ENCODE results near the gene FOLR2.

Gene FOLR2

DNA sequence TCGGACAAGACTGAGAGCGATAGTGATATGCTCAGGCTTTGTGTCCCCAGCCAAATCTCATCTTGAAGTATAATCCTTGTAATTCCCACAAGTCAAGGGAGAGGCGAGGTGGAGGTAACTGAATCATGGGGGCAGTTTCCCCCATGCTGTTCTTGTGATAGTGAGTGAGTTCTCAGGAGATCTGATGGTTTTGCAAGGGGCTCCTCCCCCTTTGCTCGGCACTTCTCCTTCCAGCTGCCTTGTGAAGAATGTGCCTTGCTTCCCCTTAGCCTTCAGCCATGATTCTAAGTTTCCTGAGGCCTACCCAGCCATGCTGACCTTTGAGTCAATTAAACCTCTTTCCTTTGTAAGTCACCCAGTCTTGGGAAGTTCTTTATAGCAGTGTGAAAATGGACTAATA is 7.5 kb upstream of the FOLR2 start:
- no peak overlapping the region for H3K4me3 ChIP-seq (ENCODE audit: low read length)
- DNase-seq (ENCODE audit: low read depth), result no peak
- H3K9me3 ChIP-seq (ENCODE audit: control insufficient read depth, low read length), result peaks cover 14% of the 10 kb centered on the region
- H3K4me1 ChIP-seq (ENCODE audit: control insufficient read depth, insufficient read depth, low read length), result no peaks in the 10 kb centered on the region
- no peak overlapping the region for H3K9ac ChIP-seq (ENCODE audit: low read length)
- no peaks in the 10 kb centered on the region for H3K36me3 ChIP-seq (ENCODE audit: control insufficient read depth, insufficient read depth, low read length, severe bottlenecking)
- no peaks in the 10 kb centered on the region for H3K27me3 ChIP-seq (replicated peaks; ENCODE audit: control insufficient read depth, insufficient read depth, low read length)

DNA sequence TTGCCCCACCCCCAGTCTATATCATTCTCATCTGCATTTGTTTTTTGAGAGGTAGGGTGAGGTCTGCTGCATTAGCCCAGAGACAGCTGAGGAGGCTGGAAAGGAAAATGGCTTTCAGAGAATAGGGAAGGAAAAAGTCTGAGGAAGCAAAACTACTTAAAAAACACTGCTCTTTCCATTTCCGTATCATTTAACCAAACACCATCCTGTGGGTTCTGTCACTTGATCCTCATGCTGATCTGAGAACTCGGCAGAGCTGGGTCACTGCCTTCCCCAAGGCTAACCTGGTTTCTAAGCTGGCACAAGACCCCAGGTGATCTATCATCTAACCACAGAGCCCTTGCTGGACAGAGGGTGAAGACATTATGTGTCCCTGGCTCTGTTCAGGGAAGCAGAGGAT is 1.2 kb downstream of the FOLR2 start:
- DNase-seq (ENCODE audit: low read depth), result no peak
- no peak overlapping the region for H3K4me3 ChIP-seq (ENCODE audit: low read length)
- H3K4me1 ChIP-seq (ENCODE audit: control insufficient read depth, insufficient read depth, low read length), result peaks cover 9% of the 10 kb centered on the region
- no peak overlapping the region for H3K9ac ChIP-seq (ENCODE audit: low read length)
- H3K27me3 ChIP-seq (replicated peaks; ENCODE audit: control insufficient read depth, insufficient read depth, low read length), result peaks cover 11% of the 10 kb centered on the region
- no peaks in the 10 kb centered on the region for H3K9me3 ChIP-seq (ENCODE audit: control insufficient read depth, low read length)
- no peaks in the 10 kb centered on the region for H3K36me3 ChIP-seq (ENCODE audit: control insufficient read depth, insufficient read depth, low read length, severe bottlenecking)

DNA sequence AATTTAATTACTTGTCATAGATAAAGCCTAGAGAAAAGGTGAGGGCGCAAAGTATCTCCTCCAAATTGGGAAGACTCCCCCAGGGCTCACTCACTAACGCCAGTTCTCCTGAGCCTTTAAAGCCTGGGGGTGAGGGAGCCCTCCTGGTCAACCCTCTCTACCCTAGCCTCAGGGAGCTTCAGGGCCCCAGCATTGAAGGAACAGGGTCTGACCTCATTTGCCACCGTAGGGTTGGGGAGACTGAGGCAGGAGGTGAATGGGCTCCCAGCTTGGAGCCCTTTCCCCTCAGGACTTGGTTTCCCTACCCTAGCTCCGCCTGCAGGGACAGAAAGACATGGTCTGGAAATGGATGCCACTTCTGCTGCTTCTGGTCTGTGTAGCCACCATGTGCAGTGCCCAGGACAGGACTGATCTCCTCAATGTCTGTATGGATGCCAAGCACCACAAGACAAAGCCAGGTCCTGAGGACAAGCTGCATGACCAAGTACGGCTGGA is 1.7 kb downstream of the FOLR2 start:
- Histone ChIP-seq H3K4me1 (ENCODE audit: control insufficient read depth, insufficient read depth, low read length) (peaks cover 10% of the 10 kb centered on the region), H3K4me3 (ENCODE audit: low read length) (no peak overlapping the region), H3K9me3 (ENCODE audit: control insufficient read depth, low read length) (no peaks in the 10 kb centered on the region), H3K9ac (ENCODE audit: low read length) (no peak overlapping the region), H3K36me3 (ENCODE audit: control insufficient read depth, insufficient read depth, low read length, severe bottlenecking) (no peaks in the 10 kb centered on the region), H3K27me3 (replicated peaks; ENCODE audit: control insufficient read depth, insufficient read depth, low read length) (peaks cover 11% of the 10 kb centered on the region)
- no peak for DNase-seq (ENCODE audit: low read depth)

DNA sequence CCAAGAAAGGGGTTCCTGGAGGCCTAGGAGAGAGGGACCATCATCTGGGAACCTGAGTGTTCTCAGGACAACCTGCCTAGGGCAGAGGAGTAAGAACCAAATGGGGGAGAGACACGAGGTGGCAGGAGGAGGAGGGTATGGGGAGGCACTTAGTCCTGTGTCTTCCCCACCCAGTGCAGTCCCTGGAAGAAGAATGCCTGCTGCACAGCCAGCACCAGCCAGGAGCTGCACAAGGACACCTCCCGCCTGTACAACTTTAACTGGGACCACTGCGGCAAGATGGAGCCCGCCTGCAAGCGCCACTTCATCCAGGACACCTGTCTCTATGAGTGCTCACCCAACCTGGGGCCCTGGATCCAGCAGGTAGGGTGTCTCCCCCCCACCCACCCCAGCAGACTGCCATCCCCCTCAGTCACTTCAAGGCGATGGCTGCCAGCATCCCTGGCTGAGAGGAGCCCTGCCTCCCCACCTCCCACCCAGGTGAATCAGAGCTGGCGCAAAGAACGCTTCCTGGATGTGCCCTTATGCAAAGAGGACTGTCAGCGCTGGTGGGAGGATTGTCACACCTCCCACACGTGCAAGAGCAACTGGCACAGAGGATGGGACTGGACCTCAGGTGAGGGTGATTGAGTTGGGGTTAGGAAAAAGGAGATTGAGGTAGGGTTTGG is 4.2 kb downstream of the FOLR2 start:
- Histone ChIP-seq H3K27me3 (replicated peaks; ENCODE audit: control insufficient read depth, insufficient read depth, low read length) (peaks cover 11% of the 10 kb centered on the region), H3K36me3 (ENCODE audit: control insufficient read depth, insufficient read depth, low read length, severe bottlenecking) (no peaks in the 10 kb centered on the region), H3K4me3 (ENCODE audit: low read length) (no peak overlapping the region), H3K4me1 (ENCODE audit: control insufficient read depth, insufficient read depth, low read length) (peaks cover 17% of the 10 kb centered on the region), H3K9me3 (ENCODE audit: control insufficient read depth, low read length) (no peaks in the 10 kb centered on the region), H3K9ac (ENCODE audit: low read length) (no peak overlapping the region)
- DNase-seq (ENCODE audit: low read depth), result no peak

DNA sequence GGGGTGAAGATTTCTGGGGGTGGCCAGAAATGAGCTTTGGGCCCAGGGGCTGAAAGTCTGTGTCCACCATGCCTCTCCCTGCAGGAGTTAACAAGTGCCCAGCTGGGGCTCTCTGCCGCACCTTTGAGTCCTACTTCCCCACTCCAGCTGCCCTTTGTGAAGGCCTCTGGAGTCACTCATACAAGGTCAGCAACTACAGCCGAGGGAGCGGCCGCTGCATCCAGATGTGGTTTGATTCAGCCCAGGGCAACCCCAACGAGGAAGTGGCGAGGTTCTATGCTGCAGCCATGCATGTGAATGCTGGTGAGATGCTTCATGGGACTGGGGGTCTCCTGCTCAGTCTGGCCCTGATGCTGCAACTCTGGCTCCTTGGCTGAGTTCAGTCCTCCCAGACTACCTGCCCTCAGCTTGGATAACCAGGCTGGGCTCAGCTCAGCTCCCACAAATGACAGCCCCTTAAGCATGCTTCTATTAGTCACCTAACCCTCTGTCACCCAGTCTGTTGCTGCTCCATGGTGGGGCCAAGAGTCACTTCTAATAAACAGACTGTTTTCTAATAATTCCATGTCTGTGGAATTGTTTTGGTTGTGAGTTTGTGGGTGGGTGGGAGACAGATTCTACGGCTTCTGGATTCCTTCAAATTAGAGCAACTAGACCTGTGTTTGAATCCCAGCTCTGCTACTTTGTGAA is 4.9 kb downstream of the FOLR2 start:
- Histone ChIP-seq H3K4me1 (ENCODE audit: control insufficient read depth, insufficient read depth, low read length) (peaks cover 18% of the 10 kb centered on the region), H3K4me3 (ENCODE audit: low read length) (no peak overlapping the region), H3K9ac (ENCODE audit: low read length) (no peak overlapping the region), H3K27me3 (replicated peaks; ENCODE audit: control insufficient read depth, insufficient read depth, low read length) (peaks cover 11% of the 10 kb centered on the region), H3K9me3 (ENCODE audit: control insufficient read depth, low read length) (no peaks in the 10 kb centered on the region), H3K36me3 (ENCODE audit: control insufficient read depth, insufficient read depth, low read length, severe bottlenecking) (peaks cover under 1% of the 10 kb centered on the region)
- DNase-seq (ENCODE audit: low read depth), result no peak

DNA sequence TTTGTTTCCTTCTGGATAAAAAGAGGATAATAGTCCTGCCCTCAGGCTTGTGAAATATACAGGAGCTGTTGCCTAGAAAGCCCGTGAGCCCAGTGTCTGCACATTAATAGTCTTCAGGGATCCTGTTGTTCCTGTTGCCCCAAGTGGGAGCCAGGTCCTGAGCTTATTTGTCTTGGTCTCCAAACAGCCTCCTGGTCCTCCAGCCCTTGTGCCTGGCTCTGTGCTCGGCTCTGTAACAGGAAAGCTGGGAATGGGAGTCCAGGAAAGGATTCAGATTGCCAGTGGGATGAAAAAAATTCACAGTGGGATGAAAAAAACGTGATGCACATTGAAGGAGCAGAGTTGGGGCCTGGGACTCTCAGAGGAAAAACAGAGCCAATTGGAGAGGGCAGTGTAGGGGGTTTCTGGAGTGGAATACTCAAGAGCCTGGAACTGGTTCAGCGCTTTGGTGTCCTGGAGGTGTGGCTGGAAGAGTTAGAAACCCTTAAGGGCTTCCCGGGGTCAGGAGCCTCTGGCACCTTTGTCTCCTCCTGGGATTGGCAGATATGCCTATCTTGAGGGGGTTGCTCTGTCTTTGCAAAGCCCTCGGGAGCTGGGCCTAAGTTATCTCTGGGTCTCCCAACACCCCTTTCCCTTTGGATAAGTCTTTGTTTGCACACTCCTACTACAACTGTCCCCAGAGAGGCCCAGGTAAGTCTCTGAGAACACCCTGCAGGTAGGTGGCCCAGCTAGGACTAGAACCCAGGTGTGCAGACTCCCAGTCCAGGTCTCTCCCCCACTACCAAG is 5.7 kb downstream of the FOLR2 start:
- Histone ChIP-seq H3K4me1 (ENCODE audit: control insufficient read depth, insufficient read depth, low read length) (peaks cover 18% of the 10 kb centered on the region), H3K9me3 (ENCODE audit: control insufficient read depth, low read length) (no peaks in the 10 kb centered on the region), H3K36me3 (ENCODE audit: control insufficient read depth, insufficient read depth, low read length, severe bottlenecking) (peaks cover 7% of the 10 kb centered on the region), H3K4me3 (ENCODE audit: low read length) (peak overlapping the region; percentile 89), H3K9ac (ENCODE audit: low read length) (peak overlapping the region; percentile 94), H3K27me3 (replicated peaks; ENCODE audit: control insufficient read depth, insufficient read depth, low read length) (peaks cover 9% of the 10 kb centered on the region)
- DNase-seq (ENCODE audit: low read depth), result no peak

DNA sequence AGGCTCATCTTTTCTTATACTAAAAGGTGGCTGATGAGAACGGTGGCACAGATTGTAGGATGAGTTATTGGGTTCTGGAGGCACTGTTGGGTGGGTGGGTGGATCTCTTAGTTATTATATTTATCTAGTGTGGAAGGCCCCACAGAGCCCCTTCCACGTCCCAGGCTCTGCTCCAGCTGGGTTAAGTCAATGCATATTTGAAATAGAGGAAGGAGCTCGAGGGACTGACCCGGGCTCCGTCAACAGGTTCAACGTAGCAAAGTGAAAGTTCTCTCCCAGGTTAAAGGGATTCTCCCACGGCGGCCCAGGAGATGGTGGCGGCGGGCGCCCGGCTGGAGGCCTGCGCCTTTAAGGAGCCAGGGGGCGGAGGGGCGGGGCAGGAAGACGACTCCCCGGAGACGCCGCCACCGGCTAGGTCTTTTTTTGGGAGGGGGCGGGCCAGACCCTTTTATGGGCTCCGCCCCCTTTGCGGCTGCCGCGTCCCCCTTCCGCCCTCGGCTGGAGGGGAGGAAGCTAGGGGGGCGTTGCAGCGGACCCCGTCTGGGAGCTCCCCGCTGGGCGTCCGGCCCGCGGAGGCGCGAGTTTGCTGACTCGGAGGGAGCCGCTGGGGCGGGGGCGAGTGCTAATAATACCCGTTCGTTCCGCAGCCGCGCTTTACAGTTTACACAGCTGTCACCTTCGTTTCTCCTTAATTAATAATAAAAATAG is 6.5 kb downstream of the FOLR2 start:
- Histone ChIP-seq H3K27me3 (replicated peaks; ENCODE audit: control insufficient read depth, insufficient read depth, low read length) (peaks cover 3% of the 10 kb centered on the region), H3K9ac (ENCODE audit: low read length) (peak overlapping the region; percentile 94), H3K9me3 (ENCODE audit: control insufficient read depth, low read length) (no peaks in the 10 kb centered on the region), H3K4me1 (ENCODE audit: control insufficient read depth, insufficient read depth, low read length) (peaks cover 18% of the 10 kb centered on the region), H3K36me3 (ENCODE audit: control insufficient read depth, insufficient read depth, low read length, severe bottlenecking) (peaks cover 9% of the 10 kb centered on the region), H3K4me3 (ENCODE audit: low read length) (peak overlapping the region; percentile 89)
- DNase-seq (ENCODE audit: low read depth), result peak; percentile 96

DNA sequence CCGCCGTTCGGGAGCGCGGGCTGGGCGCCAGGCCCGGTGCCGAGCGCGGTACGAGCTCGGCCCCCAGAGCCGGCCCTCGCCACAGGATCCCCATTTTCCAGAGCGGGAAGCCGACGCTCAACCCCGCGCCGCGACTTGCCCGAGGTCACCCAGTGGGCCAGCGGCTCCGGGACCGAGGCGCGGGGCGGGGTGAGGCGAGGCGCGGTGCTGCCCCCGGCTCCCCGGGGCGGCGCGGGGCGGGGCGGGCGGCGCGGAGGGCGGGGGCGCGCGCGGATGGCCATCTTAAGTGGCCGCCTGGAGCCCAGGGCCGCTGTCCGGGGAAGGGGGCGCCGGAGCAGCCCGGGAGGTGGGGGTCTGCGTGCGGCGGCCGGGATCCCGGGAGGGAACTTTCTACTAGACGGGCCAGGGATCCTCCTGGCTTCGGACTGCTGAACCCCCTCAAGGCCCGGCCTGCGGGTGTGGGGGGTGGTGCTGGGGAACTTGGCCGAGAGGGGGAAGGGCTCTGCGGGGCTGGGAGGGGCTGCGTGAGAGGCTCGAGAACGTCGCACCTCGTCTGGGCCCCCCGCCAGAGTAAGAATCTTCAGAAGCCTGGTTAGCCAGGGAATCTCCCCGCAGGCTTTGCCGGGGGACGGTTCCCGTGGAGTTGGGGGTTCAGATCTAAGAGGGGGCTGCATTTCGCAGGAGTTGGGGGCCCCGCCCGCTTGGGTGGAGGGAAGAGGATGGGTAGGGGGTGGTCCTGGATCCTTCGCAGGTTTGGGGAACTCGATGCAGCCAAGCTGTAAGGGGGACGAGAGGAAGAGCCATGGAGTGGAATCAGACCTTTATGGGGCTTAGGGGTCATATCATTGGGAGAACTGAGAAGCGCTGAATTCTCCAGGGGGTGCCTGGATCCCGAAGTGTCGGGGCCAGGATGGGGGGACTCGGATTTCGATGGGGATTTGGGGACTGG is 7.3 kb downstream of the FOLR2 start:
- peak; percentile 89 for DNase-seq (ENCODE audit: low read depth)
- Histone ChIP-seq H3K4me1 (ENCODE audit: control insufficient read depth, insufficient read depth, low read length) (peaks cover 18% of the 10 kb centered on the region), H3K9me3 (ENCODE audit: control insufficient read depth, low read length) (no peaks in the 10 kb centered on the region), H3K9ac (ENCODE audit: low read length) (peak overlapping the region; percentile 94), H3K36me3 (ENCODE audit: control insufficient read depth, insufficient read depth, low read length, severe bottlenecking) (peaks cover 17% of the 10 kb centered on the region), H3K27me3 (replicated peaks; ENCODE audit: control insufficient read depth, insufficient read depth, low read length) (no peaks in the 10 kb centered on the region), H3K4me3 (ENCODE audit: low read length) (peak overlapping the region; percentile 89)

DNA sequence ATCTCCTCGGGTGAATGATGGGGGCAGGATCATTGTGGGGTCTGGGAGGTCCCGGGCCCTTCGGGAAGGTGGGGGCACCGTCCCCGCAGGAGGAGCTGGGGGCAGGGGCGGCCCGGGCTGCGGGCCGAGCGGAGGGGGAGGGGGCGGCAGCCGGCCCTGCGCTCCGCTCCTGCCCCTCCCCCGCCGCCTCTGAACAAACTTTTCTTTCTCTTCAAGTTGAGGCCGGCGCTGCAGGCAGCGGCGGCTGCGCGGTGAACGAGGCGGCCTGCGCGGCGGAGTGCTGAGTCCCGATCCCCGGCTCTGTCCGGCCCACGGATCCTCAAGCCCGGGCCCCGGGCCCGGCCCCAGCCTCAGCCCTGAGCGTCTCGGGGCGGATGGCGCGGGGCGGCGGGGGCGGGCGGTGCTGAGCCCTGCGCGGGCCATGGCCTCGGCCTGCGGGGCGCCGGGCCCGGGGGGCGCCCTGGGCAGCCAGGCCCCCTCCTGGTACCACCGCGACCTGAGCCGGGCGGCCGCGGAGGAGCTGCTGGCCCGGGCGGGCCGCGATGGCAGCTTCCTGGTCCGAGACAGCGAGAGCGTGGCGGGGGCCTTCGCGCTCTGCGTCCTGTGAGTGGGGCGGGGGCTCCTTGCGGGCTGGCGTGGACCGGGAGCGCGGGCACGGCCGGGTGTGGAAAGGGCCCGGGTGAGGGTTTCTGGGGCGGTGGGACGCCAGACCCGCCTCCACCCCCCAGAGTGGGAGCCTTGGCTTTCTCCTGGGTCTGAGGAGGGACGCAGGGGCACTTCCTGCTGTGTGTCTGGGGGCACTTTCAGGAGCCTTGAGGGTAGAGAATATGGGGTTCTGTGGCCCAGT is 8.2 kb downstream of the FOLR2 start, which contains the start of gene INPPL1:
Gene INPPL1, plus strand, starts transcription at position 204 of the 847 bp plus-strand sequence. Its CDS starts 218 bp downstream, at position 422.
- H3K36me3 ChIP-seq (ENCODE audit: control insufficient read depth, insufficient read depth, low read length, severe bottlenecking), result peaks cover 26% of the 10 kb centered on the region
- H3K27me3 ChIP-seq (replicated peaks; ENCODE audit: control insufficient read depth, insufficient read depth, low read length), result no peaks in the 10 kb centered on the region
- H3K9me3 ChIP-seq (ENCODE audit: control insufficient read depth, low read length), result no peaks in the 10 kb centered on the region
- peak; percentile 80 for DNase-seq (ENCODE audit: low read depth)
- H3K4me3 ChIP-seq (ENCODE audit: low read length), result peak within 1 kb of the TSS; percentile 89
- H3K9ac ChIP-seq (ENCODE audit: low read length), result peak within 1 kb of the TSS; percentile 94
- peaks cover 18% of the 10 kb centered on the region for H3K4me1 ChIP-seq (ENCODE audit: control insufficient read depth, insufficient read depth, low read length)

Data from adipocyte (in vitro differentiated cells).